Skeletal muscle tissue (tissue), 4 donors: ENCODE data around the gene DHRS13. TPM values are rescaled to one million over a fixed set of nuclear protein-coding genes. Genes with fewer than 3 reads are reported as not detected.
"Not testable (repeated sequence)": the region's sequence is repeated elsewhere in the genome, so short reads cannot be mapped to it uniquely, and the experiment has no call there.

Source experiments
- H3K27ac ChIP-seq: one replicate; pipeline ENCODE4 v1.7.0; 2013; ENCODE audit warnings: mild to moderate bottlenecking, low read depth, low read length, inconsistent platforms
- H3K27me3 ChIP-seq, 3 donors: one replicate each; pipeline ENCODE4 v1.7.0; 2013; ENCODE audit warnings: low read length in 3 of 3; ENCODE audit not compliant: control insufficient read depth in 3 of 3, insufficient read depth in 3 of 3
- H3K36me3 ChIP-seq, 3 donors: one replicate each; pipeline ENCODE4 v1.7.0; 2013; ENCODE audit warnings: low read length in 3 of 3; ENCODE audit not compliant: control insufficient read depth in 3 of 3, insufficient read depth in 3 of 3
- H3K4me1 ChIP-seq, 3 donors: one replicate each; pipeline ENCODE4 v1.7.0; 2013; ENCODE audit warnings: low read length in 3 of 3, mild to moderate bottlenecking in 3 of 3; ENCODE audit not compliant: control insufficient read depth in 3 of 3, insufficient read depth in 3 of 3
- H3K4me3 ChIP-seq, 3 donors: one replicate each; pipeline ENCODE4 v1.7.0; 2013; ENCODE audit warnings: low read length in 3 of 3
- H3K9ac ChIP-seq, 3 donors: one replicate each; pipeline ENCODE4 v1.7.0; 2013; ENCODE audit warnings: low read length in 3 of 3, mild to moderate bottlenecking in 3 of 3, moderate library complexity in 2 of 3, low read depth in 1 of 3
- H3K9me3 ChIP-seq, 3 donors: one replicate each; pipeline ENCODE4 v1.7.0; 2013; ENCODE audit warnings: low read length in 3 of 3; ENCODE audit not compliant: control insufficient read depth in 3 of 3
- total RNA-seq: library from RNA; depleted of rRNA; stranded (reverse); fragments of >200 nt; gene quantifications from one replicate; pipeline ENCODE4 v1.2.3, GENCODE V29; 2014
- donor health status: Osteomylitis.

DHRS13 gene
- total RNA-seq, 1 donor from 2014 or later, result 5.7 TPM

GRCh38 chr17:28906276-28906675 lies 3.4 kb upstream of the DHRS13 start:
- no peaks in the 10 kb centered on the region for H3K27me3 ChIP-seq
- no peak overlapping the region for H3K4me3 ChIP-seq
- no peak overlapping the region for H3K27ac ChIP-seq
- H3K9me3 ChIP-seq, result no peaks in the 10 kb centered on the region
- H3K4me1 ChIP-seq, result peaks cover 18 to 30% (median 23%) of the 10 kb centered on the region in 3 donors
- H3K9ac ChIP-seq, result no peak overlapping the region
- H3K36me3 ChIP-seq, result peaks cover 46 to 51% (median 51%) of the 10 kb centered on the region in 3 donors

GRCh38 chr17:28904800-28905199 lies 1.9 kb upstream of the DHRS13 start:
- peaks cover 31 to 39% (median 37%) of the 10 kb centered on the region in 3 donors for H3K36me3 ChIP-seq
- H3K4me3 ChIP-seq, result no peak overlapping the region
- no peaks in the 10 kb centered on the region for H3K9me3 ChIP-seq
- peaks cover 18 to 30% (median 23%) of the 10 kb centered on the region in 3 donors for H3K4me1 ChIP-seq
- no peaks in the 10 kb centered on the region for H3K27me3 ChIP-seq
- no peak overlapping the region for H3K27ac ChIP-seq
- H3K9ac ChIP-seq, result no peak overlapping the region

GRCh38 chr17:28903546-28903841 lies 615 bp upstream of the DHRS13 start:
- H3K4me3 ChIP-seq, result peak overlapping the region; percentile 59 to 81 (median 63)
- H3K36me3 ChIP-seq, result peaks cover 21 to 28% (median 24%) of the 10 kb centered on the region in 3 donors
- H3K9me3 ChIP-seq, H3K27me3 ChIP-seq, H3K27ac ChIP-seq: not testable (repeated sequence)
- peak overlapping the region in 1 of 3 donors; percentile 82 for H3K9ac ChIP-seq
- H3K4me1 ChIP-seq, result peaks cover 13 to 26% (median 15%) of the 10 kb centered on the region in 3 donors

- peaks cover 21 to 30% (median 21%) of the 10 kb centered on the region in 3 donors for H3K4me1 ChIP-seq
- H3K27ac ChIP-seq, result peak overlapping the region; percentile 60
- H3K4me3 ChIP-seq, result peak overlapping the region; percentile 63 to 81 (median 63)
- H3K9ac ChIP-seq, result peak overlapping the region; percentile 64 to 82 (median 65)
- H3K27me3 ChIP-seq, result no peaks in the 10 kb centered on the region
- peaks cover 9 to 15% (median 11%) of the 10 kb centered on the region in 3 donors for H3K36me3 ChIP-seq
- H3K9me3 ChIP-seq, result no peaks in the 10 kb centered on the region
Measured at GRCh38 chr17:28901866-28902818, 737 bp downstream of the DHRS13 start.

- Histone ChIP-seq H3K27ac (no peak overlapping the region), H3K36me3 (peaks cover 2 to 5% (median 3%) of the 10 kb centered on the region in 3 donors), H3K4me1 (peaks cover 26 to 35% (median 28%) of the 10 kb centered on the region in 3 donors), H3K27me3 (no peaks in the 10 kb centered on the region), H3K9ac (no peak overlapping the region), H3K9me3 (no peaks in the 10 kb centered on the region), H3K4me3 (no peak overlapping the region)
Measured at GRCh38 chr17:28900986-28901726, 1.7 kb downstream of the DHRS13 start.

- no peaks in the 10 kb centered on the region for H3K27me3 ChIP-seq
- H3K9ac ChIP-seq, result no peak overlapping the region
- H3K9me3 ChIP-seq, result no peaks in the 10 kb centered on the region
- H3K36me3 ChIP-seq, result peaks cover 0 to 2% (median 0%) of the 10 kb centered on the region in 3 donors
- H3K4me3 ChIP-seq, result no peak overlapping the region
- H3K4me1 ChIP-seq, result peaks cover 26 to 41% (median 32%) of the 10 kb centered on the region in 3 donors
- H3K27ac ChIP-seq, result no peak overlapping the region
Measured at GRCh38 chr17:28899212-28899815, 3.6 kb downstream of the DHRS13 start.

GRCh38 chr17:28898527-28898955 lies 4.3 kb downstream of the DHRS13 start:
- Histone ChIP-seq H3K9me3 (no peaks in the 10 kb centered on the region), H3K27me3 (no peaks in the 10 kb centered on the region), H3K27ac (no peak overlapping the region), H3K9ac (peak overlapping the region in 2 of 3 donors; percentile 86 to 96), H3K4me3 (no peak overlapping the region), H3K36me3 (peaks cover 0 to 2% (median 0%) of the 10 kb centered on the region in 3 donors), H3K4me1 (peaks cover 24 to 41% (median 32%) of the 10 kb centered on the region in 3 donors)

- H3K27me3 ChIP-seq, result no peaks in the 10 kb centered on the region
- peak overlapping the region; percentile 90 for H3K27ac ChIP-seq
- H3K9me3 ChIP-seq, result no peaks in the 10 kb centered on the region
- H3K4me3 ChIP-seq, result peak overlapping the region; percentile 91 to 93 (median 92)
- peaks cover 0 to 2% (median 0%) of the 10 kb centered on the region in 3 donors for H3K36me3 ChIP-seq
- peak overlapping the region; percentile 86 to 96 (median 93) for H3K9ac ChIP-seq
- H3K4me1 ChIP-seq, result peaks cover 19 to 39% (median 31%) of the 10 kb centered on the region in 3 donors
Measured at GRCh38 chr17:28897769-28898526, 4.9 kb downstream of the DHRS13 start.
